CD14-positive monocyte (primary cell): Measurements from ENCODE around the gene CITED1. TPM values are rescaled to one million over a fixed set of nuclear protein-coding genes. Genes with fewer than 3 reads are reported as not detected.

Source experiments
- DNase-seq, 3 donors: peaks; one replicate each; pipeline ENCODE4 v3.0.0-alpha.2; 2011 to 2022
- H2AFZ ChIP-seq: 2 replicates; pipeline ENCODE4 v1.6.0; 2012; ENCODE audit warnings: mild to moderate bottlenecking, low read depth, low read length, inconsistent platforms; ENCODE audit not compliant: insufficient read depth, poor library complexity, severe bottlenecking
- H3K27ac ChIP-seq, 2 donors: 1 replicate in 1 of 2; 2 replicates in 1 of 2; pipeline ENCODE4 v1.5.1; 2012 to 2013; ENCODE audit warnings: low read length in 2 of 2, control low read depth in 1 of 2, inconsistent platforms in 1 of 2, low read depth in 1 of 2, mild to moderate bottlenecking in 1 of 2
- H3K27me3 ChIP-seq, 2 donors: one replicate each; pipeline versions ENCODE4 v1.6.0 to v1.6.1; 2011 to 2013; ENCODE audit warnings: low read length in 2 of 2; ENCODE audit not compliant: control insufficient read depth in 2 of 2, insufficient read depth in 2 of 2
- H3K36me3 ChIP-seq, 2 donors: replicated peaks in 1 of 2; 1 replicate in 1 of 2; 2 replicates in 1 of 2; pipeline versions ENCODE4 v1.5.1 to v1.6.1; 2012 to 2013; ENCODE audit warnings: low read length in 2 of 2, control low read depth in 1 of 2, inconsistent platforms in 1 of 2, mild to moderate bottlenecking in 1 of 2; ENCODE audit not compliant: insufficient read depth in 2 of 2, control insufficient read depth in 1 of 2
- H3K4me1 ChIP-seq, 2 donors: 1 replicate in 1 of 2; 2 replicates in 1 of 2; pipeline versions ENCODE4 v1.5.1 to v1.6.1; 2012 to 2013; ENCODE audit warnings: low read length in 2 of 2, control low read depth in 1 of 2, inconsistent platforms in 1 of 2, mild to moderate bottlenecking in 1 of 2, moderate library complexity in 1 of 2; ENCODE audit not compliant: insufficient read depth in 2 of 2, control insufficient read depth in 1 of 2
- H3K4me2 ChIP-seq: replicated peaks from 2 replicates; pipeline ENCODE3; 2012; ENCODE audit warnings: low read length, moderate library complexity, mild to moderate bottlenecking; ENCODE audit not compliant: poor library complexity, severe bottlenecking; ENCODE audit errors: extremely low read depth
- H3K4me3 ChIP-seq, 3 experiments: fragments of 200-600 bp in 1 of 3; sonication (generic) in 1 of 3; replicated peaks in 1 of 3; 1 replicate in 2 of 3; 2 replicates in 1 of 3; pipeline ENCODE4 v1.5.1; 2011 to 2013; ENCODE audit warnings: low read length in 3 of 3, mild to moderate bottlenecking in 3 of 3, control low read depth in 2 of 3, low read depth in 2 of 3, inconsistent platforms in 1 of 3, moderate library complexity in 1 of 3
- H3K79me2 ChIP-seq: 2 replicates; pipeline ENCODE4 v1.6.0; 2012; ENCODE audit warnings: mild to moderate bottlenecking, control low read depth, inconsistent platforms, low read length, moderate library complexity; ENCODE audit not compliant: insufficient read depth
- H3K9ac ChIP-seq: 2 replicates; pipeline ENCODE4 v1.6.0; 2017; ENCODE audit warnings: low read length, mild to moderate bottlenecking; ENCODE audit not compliant: insufficient read depth, poor library complexity, severe bottlenecking
- H3K9me3 ChIP-seq, 2 donors: replicated peaks in 1 of 2; 1 replicate in 1 of 2; 2 replicates in 1 of 2; pipeline versions ENCODE4 v1.5.1 to v1.6.1; 2012 to 2013; ENCODE audit warnings: low read length in 2 of 2, control low read depth in 1 of 2; ENCODE audit not compliant: control insufficient read depth in 1 of 2, insufficient read depth in 1 of 2
- H4K20me1 ChIP-seq: 2 replicates; pipeline ENCODE4 v1.6.0; 2012; ENCODE audit warnings: mild to moderate bottlenecking, low read length, control low read depth, moderate library complexity; ENCODE audit not compliant: insufficient read depth
- H3K27ac Mint-ChIP-seq, 7 donors: one replicate each; pipeline ENCODE4 v1.8.0; 2020; ENCODE audit warnings: mild to moderate bottlenecking in 7 of 7, mixed read lengths in 7 of 7, moderate library complexity in 6 of 7, inconsistent platforms in 2 of 7
- H3K27me3 Mint-ChIP-seq, 3 donors: one replicate each; pipeline ENCODE4 v1.8.0; 2021 to 2022; ENCODE audit warnings: low read depth in 3 of 3, mild to moderate bottlenecking in 3 of 3, mixed read lengths in 3 of 3, moderate library complexity in 3 of 3, inconsistent platforms in 1 of 3
- H3K36me3 Mint-ChIP-seq, 2 donors: one replicate each; pipeline ENCODE4 v1.8.0; 2020; ENCODE audit warnings: mixed read lengths in 2 of 2, inconsistent platforms in 1 of 2, mild to moderate bottlenecking in 1 of 2
- H3K4me1 Mint-ChIP-seq: one replicate; pipeline ENCODE4 v1.8.0; 2020; ENCODE audit warnings: mild to moderate bottlenecking, mixed read lengths
- H3K4me3 Mint-ChIP-seq, 2 donors: one replicate each; pipeline ENCODE4 v1.8.0; 2020; ENCODE audit warnings: mild to moderate bottlenecking in 2 of 2, mixed read lengths in 2 of 2, moderate library complexity in 1 of 2
- H3K9me3 Mint-ChIP-seq, 7 donors: one replicate each; pipeline ENCODE4 v1.8.0; 2020 to 2022; ENCODE audit warnings: mixed read lengths in 7 of 7, mild to moderate bottlenecking in 6 of 7, moderate library complexity in 6 of 7, inconsistent platforms in 2 of 7
- CTCF ChIP-seq: fragments of 200-600 bp; IDR thresholded peaks from one replicate; pipeline ENCODE4 v1.8.0; 2022; ENCODE audit warnings: antibody characterized with exemption, mild to moderate bottlenecking
- WGBS: methylation state at CpG from one replicate; pipeline ENCODE4 v1.1.5; 2013; ENCODE audit warnings: missing lambda C conversion rate; ENCODE audit not compliant: insufficient coverage; 5-methylcytosine and 5-hydroxymethylcytosine counted together
- intact Hi-C, 2 donors: fragments of 100-400 bp; cut with micrococcal nuclease; formaldehyde crosslinking; loops; one replicate each; pipeline versions ENCODE4 v1.15.0 to v1.15.1; 2023
- polyA plus RNA-seq, 3 donors: library from polyadenylated mRNA; depleted of rRNA in 1 of 3; unstranded in 2 of 3; stranded (reverse) in 1 of 3; fragments of 300-500 nt in 2 of 3; fragments of >200 nt in 1 of 3; fragmentation: Illumina TruSeq in 2 of 3; gene quantifications; 1 replicate in 2 of 3; 2 replicates in 1 of 3; pipeline ENCODE4 v1.2.3, GENCODE V29; 2012 to 2021

The CITED1 gene
- polyA plus RNA-seq, 3 donors = 0.36 TPM; not detected in 2

DNA sequence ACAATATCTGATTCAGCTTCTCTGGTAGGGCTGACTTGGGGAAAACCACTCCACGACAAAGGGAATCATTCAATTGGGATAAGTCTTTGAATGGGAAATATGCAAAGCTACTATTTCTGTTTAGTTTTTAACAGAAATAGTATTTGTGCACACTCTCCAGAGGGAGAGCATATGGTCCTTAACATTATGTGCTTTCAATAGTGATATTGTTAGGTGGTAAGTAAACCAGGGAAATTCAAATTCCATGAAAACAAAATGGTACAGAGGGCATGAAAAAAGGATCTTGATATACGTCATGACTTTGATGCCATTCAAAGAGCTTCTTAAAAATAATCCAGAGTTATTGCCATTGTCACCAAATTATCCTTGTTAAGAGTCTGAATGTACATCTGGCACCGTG lies 47.1 kb upstream of the CITED1 start:
- Mint-ChIP-seq H3K4me3 (no peak overlapping the region), H3K9me3 (peaks cover 0 to 1% (median 0%) of the 10 kb centered on the region in 7 donors), H3K4me1 (no peaks in the 10 kb centered on the region), H3K27ac (no peak overlapping the region), H3K27me3 (peaks cover 0 to 17% (median 0%) of the 10 kb centered on the region in 3 donors), H3K36me3 (peaks cover 15 to 25% of the 10 kb centered on the region in 2 donors)
- Histone ChIP-seq H3K36me3 (peaks cover 8 to 36% of the 10 kb centered on the region in 2 donors), H3K4me3 (no peak overlapping the region), H2AFZ (no peak overlapping the region), H3K27ac (no peak overlapping the region), H3K4me1 (no peaks in the 10 kb centered on the region), H3K9me3 (no peaks in the 10 kb centered on the region), H3K9ac (no peak overlapping the region), H3K79me2 (no peaks in the 10 kb centered on the region), H3K27me3 (peaks cover 0 to 2% of the 10 kb centered on the region in 2 donors), H4K20me1 (no peaks in the 10 kb centered on the region), H3K4me2 (no peak overlapping the region)
- intact Hi-C loops = no loop called here
- no peak for DNase-seq
- no peak for TF ChIP-seq CTCF
- WGBS = no CpG with 5 or more reads among the region's 3 CpGs

- Mint-ChIP-seq H3K27ac (peak overlapping the region in 1 of 7 donors; percentile 46), H3K36me3 (peaks cover 15 to 27% of the 10 kb centered on the region in 2 donors)
- intact Hi-C loops = no loop called here
Observed at GRCh38 chrX:72351606-72352334, 46.1 kb upstream of the CITED1 start.

More at GRCh38 chrX:72351606-72352334, 46.1 kb upstream of the CITED1 start:
- TF ChIP-seq CTCF = no peak
- no peak for DNase-seq
- no peaks in the 10 kb centered on the region for H3K4me1 Mint-ChIP-seq
- H3K4me3 ChIP-seq = no peak overlapping the region
- no peak overlapping the region for H3K4me3 Mint-ChIP-seq
- no peak overlapping the region for H3K4me2 ChIP-seq
- peaks cover 0 to 2% of the 10 kb centered on the region in 2 donors for H3K27me3 ChIP-seq
- no peak overlapping the region for H2AFZ ChIP-seq
- H3K27me3 Mint-ChIP-seq = peaks cover 0 to 15% (median 0%) of the 10 kb centered on the region in 3 donors
- H3K27ac ChIP-seq = no peak overlapping the region
- WGBS = 100% methylated on average over 1 of the region's 8 CpGs
- peaks cover 0 to 2% (median 0%) of the 10 kb centered on the region in 7 donors for H3K9me3 Mint-ChIP-seq
- no peaks in the 10 kb centered on the region for H3K4me1 ChIP-seq
- no peak overlapping the region for H3K9ac ChIP-seq
- H3K36me3 ChIP-seq = peaks cover 8 to 37% of the 10 kb centered on the region in 2 donors
- no peaks in the 10 kb centered on the region for H4K20me1 ChIP-seq
- H3K79me2 ChIP-seq = no peaks in the 10 kb centered on the region
- H3K9me3 ChIP-seq = no peaks in the 10 kb centered on the region
